ENCODE measurements around the gene SYNGR3.

GRCh38 chr16:1987198-1987597, 2.6 kb upstream of the SYNGR3 start:
- no peak for TF ChIP-seq CTCF (conservative IDR thresholded peaks at IDR 0.05)
- no peak for TF ChIP-seq EZH2 (IDR thresholded peaks at IDR 0.05; ENCODE audit: low read depth)

Data from PC-9 (cell line).